Measurements from ENCODE around the gene SAMD3. TPM values are rescaled to one million over a fixed set of nuclear protein-coding genes. Genes with fewer than 3 reads are reported as not detected.

Gene SAMD3
- total RNA-seq, 1 experiment from 2014 or later = 1.5 TPM

DNA sequence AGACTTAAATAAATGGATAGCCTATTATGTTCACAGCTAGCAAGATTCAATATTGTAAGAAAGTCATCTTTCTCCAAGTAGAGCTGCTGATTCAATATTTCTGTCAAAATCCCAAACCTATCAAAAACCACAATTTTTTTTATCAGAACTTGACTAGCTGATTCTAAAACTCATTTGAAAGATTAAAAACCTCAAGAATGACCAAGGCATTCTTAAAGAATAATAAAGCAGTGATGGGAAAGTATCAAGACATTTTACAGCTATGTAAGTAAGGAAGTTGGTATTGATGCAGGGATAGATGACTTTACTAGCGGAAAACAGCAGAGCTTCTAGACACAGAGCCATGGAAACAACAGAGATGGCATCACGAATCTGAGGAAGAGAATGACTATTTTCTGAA, 64.7 kb downstream of the SAMD3 start:
- Mint-ChIP-seq H3K4me3 (ENCODE audit: unreplicated experiment) (no peak overlapping the region), H3K27ac (ENCODE audit: unreplicated experiment) (no peak overlapping the region), H3K9me3 (ENCODE audit: unreplicated experiment) (no peaks in the 10 kb centered on the region), H3K36me3 (ENCODE audit: insufficient read depth, unreplicated experiment) (no peaks in the 10 kb centered on the region), H3K27me3 (ENCODE audit: insufficient read depth, unreplicated experiment) (no peaks in the 10 kb centered on the region), H3K4me1 (ENCODE audit: low read depth, unreplicated experiment) (no peaks in the 10 kb centered on the region)
- no peaks in the 10 kb centered on the region for H3K36me3 ChIP-seq (ENCODE audit: control insufficient read depth, insufficient read depth, low read length)
- no peak for DNase-seq
- H3K4me1 ChIP-seq = no peaks in the 10 kb centered on the region
- no peaks in the 10 kb centered on the region for H3K27me3 ChIP-seq (replicated peaks; ENCODE audit: control insufficient read depth, insufficient read depth, low read length)
- TF ChIP-seq, protein P1, sequence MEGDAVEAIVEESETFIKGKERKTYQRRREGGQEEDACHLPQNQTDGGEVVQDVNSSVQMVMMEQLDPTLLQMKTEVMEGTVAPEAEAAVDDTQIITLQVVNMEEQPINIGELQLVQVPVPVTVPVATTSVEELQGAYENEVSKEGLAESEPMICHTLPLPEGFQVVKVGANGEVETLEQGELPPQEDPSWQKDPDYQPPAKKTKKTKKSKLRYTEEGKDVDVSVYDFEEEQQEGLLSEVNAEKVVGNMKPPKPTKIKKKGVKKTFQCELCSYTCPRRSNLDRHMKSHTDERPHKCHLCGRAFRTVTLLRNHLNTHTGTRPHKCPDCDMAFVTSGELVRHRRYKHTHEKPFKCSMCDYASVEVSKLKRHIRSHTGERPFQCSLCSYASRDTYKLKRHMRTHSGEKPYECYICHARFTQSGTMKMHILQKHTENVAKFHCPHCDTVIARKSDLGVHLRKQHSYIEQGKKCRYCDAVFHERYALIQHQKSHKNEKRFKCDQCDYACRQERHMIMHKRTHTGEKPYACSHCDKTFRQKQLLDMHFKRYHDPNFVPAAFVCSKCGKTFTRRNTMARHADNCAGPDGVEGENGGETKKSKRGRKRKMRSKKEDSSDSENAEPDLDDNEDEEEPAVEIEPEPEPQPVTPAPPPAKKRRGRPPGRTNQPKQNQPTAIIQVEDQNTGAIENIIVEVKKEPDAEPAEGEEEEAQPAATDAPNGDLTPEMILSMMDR (IDR thresholded peaks at IDR 0.05; ENCODE audit: insufficient read depth in 1 of 2, low read depth in 1 of 2, low read length in 1 of 2, severe bottlenecking in 1 of 2, unreplicated experiment in 1 of 2) = no peak
- intact Hi-C loops (cut with micrococcal nuclease; ENCODE audit: unreplicated experiment) = no loop called here
- no peak overlapping the region for H3K4me3 ChIP-seq (ENCODE audit: low read depth, low read length)
- POLR2A ChIA-PET = no interaction called here
- no TSS peak for BruUV-seq (replicated peaks)
- no peaks in the 10 kb centered on the region for H3K9me3 ChIP-seq
- CTCF ChIA-PET = interaction anchor here (0.7 kb wide), 1 partner anchor 1786 kb away, joined by 4 read pairs; no protein-coding TSS in a partner anchor

DNA sequence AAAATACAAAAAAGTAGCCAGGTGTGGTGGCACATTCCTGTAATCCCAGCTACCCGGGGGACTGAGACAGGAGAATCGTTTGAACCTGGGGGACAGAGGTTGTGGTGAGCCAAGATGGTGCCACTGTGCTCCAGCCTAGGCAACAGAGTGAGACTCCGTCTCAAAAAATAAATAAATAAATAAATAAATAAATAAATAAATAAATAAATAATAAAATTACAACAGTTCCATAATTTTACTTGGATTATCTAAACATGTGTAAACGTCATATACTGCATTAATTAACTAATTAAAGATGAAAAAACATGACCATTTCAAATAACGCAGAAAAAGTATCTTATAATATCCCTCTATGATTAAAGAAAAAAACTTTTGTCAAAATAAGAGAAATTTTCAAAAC, 65.8 kb downstream of the SAMD3 start:
- Histone ChIP-seq H3K27me3 (replicated peaks; ENCODE audit: control insufficient read depth, insufficient read depth, low read length) (no peaks in the 10 kb centered on the region), H3K9me3 (no peaks in the 10 kb centered on the region), H3K4me3 (ENCODE audit: low read depth, low read length) (no peak overlapping the region), H3K36me3 (ENCODE audit: control insufficient read depth, insufficient read depth, low read length) (no peaks in the 10 kb centered on the region), H3K4me1 (no peaks in the 10 kb centered on the region)
- H3K4me3 Mint-ChIP-seq (ENCODE audit: unreplicated experiment) = no peak overlapping the region
- CTCF ChIA-PET = no interaction called here
- no TSS peak for BruUV-seq (replicated peaks)
- intact Hi-C loops (cut with micrococcal nuclease; ENCODE audit: unreplicated experiment) = no loop called here
- TF ChIP-seq, protein P1 (IDR thresholded peaks at IDR 0.05; ENCODE audit: insufficient read depth in 1 of 2, low read depth in 1 of 2, low read length in 1 of 2, severe bottlenecking in 1 of 2, unreplicated experiment in 1 of 2) = no peak
- no peaks in the 10 kb centered on the region for H3K9me3 Mint-ChIP-seq (ENCODE audit: unreplicated experiment)
- no peak overlapping the region for H3K27ac Mint-ChIP-seq (ENCODE audit: unreplicated experiment)
- no peaks in the 10 kb centered on the region for H3K4me1 Mint-ChIP-seq (ENCODE audit: low read depth, unreplicated experiment)
- H3K27me3 Mint-ChIP-seq (ENCODE audit: insufficient read depth, unreplicated experiment) = no peaks in the 10 kb centered on the region
- POLR2A ChIA-PET = no interaction called here
- DNase-seq = no peak
- H3K36me3 Mint-ChIP-seq (ENCODE audit: insufficient read depth, unreplicated experiment) = no peaks in the 10 kb centered on the region

DNA sequence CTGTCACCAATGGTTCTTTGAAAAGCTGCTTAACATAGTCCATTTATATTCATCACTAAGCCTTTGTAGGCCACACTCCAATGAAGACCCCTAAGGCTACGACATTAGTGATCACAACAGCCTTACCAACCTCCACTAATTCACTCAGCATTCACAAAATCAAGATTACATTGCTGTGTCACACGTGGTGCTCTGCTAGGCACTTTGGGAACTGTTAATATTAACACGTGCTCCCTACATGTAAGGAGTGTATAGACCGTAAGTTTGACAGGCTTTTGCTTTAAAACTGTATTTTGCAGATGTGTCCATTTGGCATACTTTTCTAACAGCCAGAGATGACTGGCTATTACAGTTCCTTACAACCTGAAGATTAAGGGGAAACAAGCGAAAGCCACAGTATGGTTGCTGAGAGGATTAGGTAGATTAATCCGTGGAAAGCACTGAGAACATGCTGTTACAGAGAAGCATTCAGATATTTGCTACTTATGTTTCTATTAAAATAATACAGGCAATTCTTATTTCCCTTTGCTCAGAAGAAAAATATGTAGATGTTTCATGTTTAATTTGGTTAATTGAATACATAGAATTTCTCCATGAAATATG, 69.7 kb downstream of the SAMD3 start:
- ChIA-PET POLR2A (no interaction called here), CTCF (no interaction called here)
- DNase-seq = no peak
- H3K36me3 ChIP-seq (ENCODE audit: control insufficient read depth, insufficient read depth, low read length) = no peaks in the 10 kb centered on the region
- H3K9me3 Mint-ChIP-seq (ENCODE audit: unreplicated experiment) = no peaks in the 10 kb centered on the region
- BruUV-seq (replicated peaks) = no TSS peak
- H3K4me1 ChIP-seq = no peaks in the 10 kb centered on the region
- H3K4me3 Mint-ChIP-seq (ENCODE audit: unreplicated experiment) = no peak overlapping the region
- TF ChIP-seq, protein P1 (IDR thresholded peaks at IDR 0.05; ENCODE audit: insufficient read depth in 1 of 2, low read depth in 1 of 2, low read length in 1 of 2, severe bottlenecking in 1 of 2, unreplicated experiment in 1 of 2) = no peak
- H3K4me1 Mint-ChIP-seq (ENCODE audit: low read depth, unreplicated experiment) = no peaks in the 10 kb centered on the region
- H3K36me3 Mint-ChIP-seq (ENCODE audit: insufficient read depth, unreplicated experiment) = no peaks in the 10 kb centered on the region
- no peaks in the 10 kb centered on the region for H3K27me3 Mint-ChIP-seq (ENCODE audit: insufficient read depth, unreplicated experiment)
- intact Hi-C loops (cut with micrococcal nuclease; ENCODE audit: unreplicated experiment) = no loop called here
- no peaks in the 10 kb centered on the region for H3K9me3 ChIP-seq
- no peak overlapping the region for H3K4me3 ChIP-seq (ENCODE audit: low read depth, low read length)
- H3K27ac Mint-ChIP-seq (ENCODE audit: unreplicated experiment) = no peak overlapping the region
- no peaks in the 10 kb centered on the region for H3K27me3 ChIP-seq (replicated peaks; ENCODE audit: control insufficient read depth, insufficient read depth, low read length)
